ENCODE data around the gene PTGFRN. TPM values are rescaled to one million over a fixed set of nuclear protein-coding genes. Genes with fewer than 3 reads are reported as not detected.

PTGFRN gene
- total and polyA plus RNA-seq, 2 of the 4 experiments (the other 2 are of a cell fraction), result 0.90 to 1.1 TPM

- Histone ChIP-seq H3K18ac (ENCODE audit: low read depth, low read length) (no peak overlapping the region), H2AFZ (replicated peaks; ENCODE audit: low read length, poor library complexity) (no peak overlapping the region), H3K27ac (ENCODE audit: insufficient read depth, low read length) (no peak overlapping the region), H2AK5ac (ENCODE audit: low read depth, low read length) (no peak overlapping the region), H4K20me1 (ENCODE audit: insufficient read depth, low read length) (no peaks in the 10 kb centered on the region), H3K9ac (ENCODE audit: low read depth, low read length) (no peak overlapping the region), H3K9me3 (ENCODE audit: control insufficient read depth, insufficient read depth, low read length) (no peaks in the 10 kb centered on the region), H2BK20ac (ENCODE audit: low read depth, low read length) (no peak overlapping the region), H4K91ac (ENCODE audit: insufficient read depth, low read depth, low read length) (no peak overlapping the region), H3K14ac (replicated peaks; ENCODE audit: low read depth, low read length) (no peak overlapping the region), H3K36me3 (ENCODE audit: control insufficient read depth, insufficient read depth, low read length) (no peaks in the 10 kb centered on the region), H3K4ac (ENCODE audit: low read depth, low read length) (no peak overlapping the region), H2AK9ac (replicated peaks; ENCODE audit: low read depth, low read length, poor library complexity) (no peak overlapping the region), H3K9me1 (ENCODE audit: insufficient read depth, low read length) (no peaks in the 10 kb centered on the region), H3K23ac (ENCODE audit: low read depth, low read length) (no peak overlapping the region), H4K5ac (ENCODE audit: low read depth, low read length) (no peak overlapping the region), H3K27me3 (ENCODE audit: control insufficient read depth, insufficient read depth, low read length) (no peaks in the 10 kb centered on the region), H3K56ac (ENCODE audit: extremely low read depth, insufficient read depth, low read length) (no peak overlapping the region), H4K8ac (ENCODE audit: low read depth in 2 of 2, low read length in 2 of 2) (no peak overlapping the region), H3K4me3 (ENCODE audit: insufficient read depth, low read depth, low read length) (no peak overlapping the region), H3K79me1 (ENCODE audit: low read depth in 1 of 2, low read length in 2 of 2) (no peaks in the 10 kb centered on the region), H2BK120ac (ENCODE audit: low read depth, low read length) (no peak overlapping the region), H2BK15ac (ENCODE audit: low read depth, low read length) (no peak overlapping the region), H3K4me2 (ENCODE audit: low read depth, low read length) (no peak overlapping the region), H2BK5ac (ENCODE audit: low read depth, low read length, poor library complexity, severe bottlenecking) (no peak overlapping the region), H3K4me1 (ENCODE audit: control insufficient read depth, insufficient read depth, low read length) (no peaks in the 10 kb centered on the region)
- intact Hi-C loops (cut with micrococcal nuclease) (no loop called here), in situ Hi-C loops (cut with MboI; ENCODE audit: low sequenced_read_pairs) (no loop called here), dilution Hi-C loops (cut with HindIII; ENCODE audit: low sequenced_read_pairs, unreplicated experiment) (no loop called here)
- no TSS peak for BruUV-seq (replicated peaks)
- POLR2A ChIA-PET (ENCODE audit: unreplicated experiment), result no interaction called here
- WGBS, 2 experiments (ENCODE audit: extremely low coverage in 2 of 2, insufficient read length in 1 of 2), result 82% methylated on average over 1 of the region's 1 CpG; no CpG with 5 or more reads in 1 of the 2 experiments
- DNase-seq (no peak), ATAC-seq (ENCODE audit: low read depth) (no peak)
- TF ChIP-seq MXI1 (IDR thresholded peaks at IDR 0.05; ENCODE audit: borderline replicate concordance, low read depth, low read length) (no peak), NFE2L2 (IDR thresholded peaks at IDR 0.05; ENCODE audit: low read depth, low read length) (no peak), POLR2A (IDR thresholded peaks at IDR 0.05; ENCODE audit: low read depth, low read length) (no peak), ELK1 (IDR thresholded peaks at IDR 0.05; ENCODE audit: borderline replicate concordance, low read depth, low read length) (no peak), FOS (IDR thresholded peaks at IDR 0.05; ENCODE audit: low read depth, low read length) (no peak), RAD21 (IDR thresholded peaks at IDR 0.05; ENCODE audit: low read length) (no peak), RFX5 (IDR thresholded peaks at IDR 0.05; ENCODE audit: low read depth, low read length) (no peak), MAZ (IDR thresholded peaks at IDR 0.05; ENCODE audit: borderline replicate concordance, low read depth, low read length) (no peak), CHD1 (IDR thresholded peaks at IDR 0.05; ENCODE audit: low read depth, low read length) (no peak), MAFK (IDR thresholded peaks at IDR 0.05; ENCODE audit: low read depth, low read length) (no peak)
- TF ChIP-seq, protein P1, sequence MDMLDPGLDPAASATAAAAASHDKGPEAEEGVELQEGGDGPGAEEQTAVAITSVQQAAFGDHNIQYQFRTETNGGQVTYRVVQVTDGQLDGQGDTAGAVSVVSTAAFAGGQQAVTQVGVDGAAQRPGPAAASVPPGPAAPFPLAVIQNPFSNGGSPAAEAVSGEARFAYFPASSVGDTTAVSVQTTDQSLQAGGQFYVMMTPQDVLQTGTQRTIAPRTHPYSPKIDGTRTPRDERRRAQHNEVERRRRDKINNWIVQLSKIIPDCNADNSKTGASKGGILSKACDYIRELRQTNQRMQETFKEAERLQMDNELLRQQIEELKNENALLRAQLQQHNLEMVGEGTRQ (IDR thresholded peaks at IDR 0.05; ENCODE audit: low read depth, low read length), result no peak
- CTCF ChIA-PET, result interaction anchor here (0.6 kb wide), 1 partner anchor 350 kb away, joined by 3 read pairs; no protein-coding TSS in a partner anchor
These were observed 32.6 kb downstream of the PTGFRN start for GRCh38 chr1:116942344-116942743.
